ENCODE results near the gene DTD2.
"Not testable (repeated sequence)": the region's sequence is repeated elsewhere in the genome, so short reads cannot be mapped to it uniquely, and the experiment has no call there.

Gene DTD2

DNA sequence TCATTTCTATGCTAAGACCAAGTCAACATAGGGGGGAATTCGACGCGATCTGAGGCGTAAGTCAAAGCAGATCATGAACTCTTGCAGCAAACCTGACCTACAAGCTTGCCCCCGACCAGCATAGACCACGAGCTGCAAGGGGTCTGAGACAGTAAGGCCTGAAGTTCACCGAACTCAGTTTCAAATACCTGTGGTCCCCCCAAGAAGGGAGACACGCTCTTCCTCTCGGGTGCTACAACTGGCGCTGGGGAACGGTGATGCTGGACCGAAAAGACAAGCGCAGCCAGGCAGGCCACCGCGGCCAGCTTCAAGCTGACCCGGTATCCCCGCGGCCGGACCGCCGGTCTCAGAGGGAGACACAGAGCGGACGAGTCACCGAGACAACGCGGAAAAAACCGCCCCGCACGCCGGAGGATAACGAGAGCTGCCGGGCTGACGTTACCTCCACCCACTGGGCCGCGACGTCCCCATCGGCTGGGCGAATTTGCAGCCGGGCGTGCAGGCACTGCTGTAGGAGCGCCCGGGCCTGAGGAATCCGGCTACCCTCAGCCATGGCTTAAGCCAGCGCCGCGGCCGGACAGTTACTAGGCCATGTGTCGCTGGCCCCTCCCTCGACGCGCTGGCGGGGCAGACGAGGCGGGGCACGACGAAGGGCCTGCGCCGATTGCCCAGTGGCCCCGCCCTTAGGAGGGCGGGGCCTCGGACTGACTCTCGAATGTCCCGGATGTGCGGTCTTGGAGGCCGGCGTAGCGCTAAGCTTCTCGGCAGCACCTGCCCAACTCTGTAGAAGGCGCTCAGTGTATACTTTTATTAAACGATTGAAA lies at the start of gene DTD2:
TSS of gene DTD2 (minus strand) at position 666 of the 824 bp plus-strand sequence. CDS start at position 553, 113 bp downstream.
- DNase-seq = peak; percentile 97

DNA sequence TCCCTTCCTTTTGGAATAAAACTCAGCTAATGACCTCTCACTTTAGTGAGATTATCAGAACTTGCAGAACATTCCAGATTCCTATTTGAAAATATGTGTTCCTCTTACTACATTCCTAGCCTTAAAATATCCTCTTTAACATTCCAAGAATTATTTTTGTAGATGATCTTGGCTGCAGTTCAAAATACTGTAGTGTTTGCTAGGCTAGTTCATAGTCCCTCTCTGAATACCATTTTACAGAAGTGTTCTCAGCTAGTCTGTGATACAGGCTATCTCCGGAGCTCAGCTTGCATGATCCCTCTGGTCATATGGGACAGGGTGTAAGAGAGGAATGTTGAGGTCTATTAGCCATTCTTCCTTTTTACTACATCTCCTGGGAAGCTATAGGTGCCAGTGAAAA lies 48.1 kb upstream of the DTD2 start:
- no peak for DNase-seq

DNA sequence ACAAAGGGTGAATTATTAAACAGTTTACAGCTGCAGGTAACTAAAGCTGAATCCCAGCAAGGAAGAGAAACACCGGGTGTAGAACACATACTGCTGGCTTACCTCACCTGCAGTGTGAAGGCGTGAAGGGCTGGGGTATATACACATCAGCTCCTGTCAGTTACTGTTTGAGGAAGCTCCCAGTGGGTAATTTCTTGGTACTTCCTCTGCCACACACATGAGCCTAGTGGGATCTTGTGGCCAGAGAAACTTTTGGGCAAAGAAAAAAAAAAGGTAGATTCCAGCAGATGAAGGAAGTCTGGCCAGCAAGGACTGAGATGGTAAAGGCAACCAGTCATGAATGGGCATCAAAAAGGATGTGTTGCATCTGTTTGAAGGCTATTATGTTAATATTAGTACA lies 44.6 kb upstream of the DTD2 start:
- no peak for DNase-seq

DNA sequence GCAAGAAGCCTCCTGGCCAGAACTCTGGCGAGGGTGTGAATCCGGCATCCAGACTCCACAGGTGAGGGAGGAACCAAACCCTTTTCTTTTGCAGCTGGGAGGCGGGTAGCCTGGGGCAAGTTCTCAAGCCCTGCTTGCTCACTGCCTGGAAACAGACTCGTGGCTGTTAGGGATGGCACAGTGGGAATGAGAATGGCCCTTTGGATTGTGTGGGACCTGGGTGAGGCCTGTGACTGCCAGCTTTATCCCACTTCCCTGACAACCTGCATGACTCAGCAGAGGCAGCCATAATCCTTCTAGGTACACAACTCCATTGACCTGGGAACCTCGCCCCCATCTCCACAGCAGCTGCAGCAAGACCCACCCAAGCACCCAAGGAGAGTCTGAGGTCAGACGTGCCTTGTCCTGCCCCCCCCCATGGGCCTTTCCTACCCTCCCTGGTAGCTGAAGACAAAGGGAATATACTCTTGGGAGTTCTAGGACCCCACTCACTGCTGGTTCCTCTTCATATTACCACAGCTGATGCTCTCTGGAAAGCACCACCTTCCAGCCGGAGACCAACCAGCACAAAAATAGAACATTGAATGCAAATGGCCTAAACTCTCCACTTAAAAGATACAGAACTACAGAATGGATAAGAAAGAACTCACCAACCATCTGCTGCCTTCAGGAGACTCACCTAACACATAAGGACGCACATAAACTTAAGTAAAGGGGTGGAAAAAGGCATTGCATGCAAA lies 35.6 kb upstream of the DTD2 start:
- DNase-seq = no peak

DNA sequence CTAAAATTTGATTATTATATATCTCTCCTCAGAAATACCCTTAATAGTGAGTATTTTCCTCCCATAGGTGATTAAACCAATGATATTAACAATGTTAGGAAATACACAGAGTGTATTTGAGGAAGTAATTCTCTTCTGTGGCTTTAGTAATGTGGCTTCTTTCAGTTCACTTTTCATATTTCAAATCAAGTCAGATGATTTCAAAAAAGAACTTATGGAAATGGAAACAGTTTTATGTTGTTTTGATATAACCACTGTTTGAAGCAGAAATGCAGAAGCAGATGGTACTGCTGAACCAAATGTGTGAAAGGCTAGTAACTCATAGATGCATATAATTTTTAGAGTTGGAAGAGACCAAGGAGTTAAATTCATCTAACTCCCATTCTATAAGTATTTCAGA lies 32.4 kb upstream of the DTD2 start:
- peak; percentile 78 for DNase-seq

DNA sequence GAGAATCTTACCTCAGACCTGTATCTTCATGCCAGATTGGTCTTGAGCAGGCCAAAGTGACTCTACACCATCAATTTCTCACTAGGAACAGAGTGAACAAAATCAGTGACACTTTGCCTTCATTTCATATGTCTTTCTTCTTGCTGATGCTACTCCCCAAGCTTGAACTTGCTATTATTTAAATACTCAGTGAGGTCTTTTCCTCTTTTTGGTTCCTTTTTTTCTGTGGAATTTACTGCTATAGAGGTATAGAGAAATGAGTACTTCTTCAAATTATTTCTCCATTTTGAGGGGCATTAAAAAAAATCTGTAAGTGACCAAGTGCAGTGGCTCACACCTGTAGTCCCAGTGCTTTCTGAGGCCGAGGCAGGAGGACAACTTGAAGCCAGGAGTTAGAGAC lies 30.6 kb upstream of the DTD2 start, which contains the start of gene GPR33:
TSS of gene GPR33 (minus strand) at position 154 of the 400 bp plus-strand sequence. CDS start 4,074 bp downstream, outside the sequence.
- DNase-seq = peak; percentile 53

DNA sequence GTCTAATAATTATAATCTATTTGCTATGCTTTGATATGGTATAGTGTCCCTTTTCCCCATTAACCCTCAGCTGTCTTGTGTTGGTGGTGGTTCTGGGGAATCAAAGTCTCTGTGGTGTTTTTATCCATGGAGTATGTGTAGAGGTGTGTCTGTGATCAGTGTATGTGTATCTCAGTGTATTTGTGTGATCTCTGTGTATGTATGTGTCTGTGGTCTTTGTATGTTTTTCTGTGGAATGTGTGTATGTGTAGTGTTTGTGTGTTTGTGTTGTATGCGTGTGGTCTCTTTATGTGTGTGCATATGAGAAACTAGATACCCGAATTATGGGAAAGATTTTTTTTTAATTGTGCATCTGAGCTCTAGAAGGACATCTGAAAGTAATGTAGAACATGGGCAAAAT lies 29.5 kb upstream of the DTD2 start:
- DNase-seq = no peak

DNA sequence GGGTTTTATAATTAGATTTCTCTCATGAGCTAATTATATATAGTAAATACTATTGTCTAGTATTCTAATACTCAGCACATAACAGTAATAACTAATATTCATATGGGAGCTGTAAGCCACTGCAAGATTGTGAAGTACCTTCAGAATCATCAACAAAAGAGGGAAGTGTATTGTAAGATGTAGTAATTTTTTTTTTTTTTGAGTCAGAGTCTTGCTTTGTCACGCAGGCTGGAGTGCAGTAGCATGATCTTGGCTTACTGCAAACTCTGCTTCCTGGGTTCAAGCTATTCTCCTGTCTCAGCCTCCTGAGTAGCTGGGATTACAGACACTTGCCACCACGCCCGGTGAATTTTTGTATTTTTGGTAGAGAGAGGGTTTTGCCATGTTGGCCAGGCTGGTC lies 27.4 kb upstream of the DTD2 start:
- peak; percentile 79 for DNase-seq

DNA sequence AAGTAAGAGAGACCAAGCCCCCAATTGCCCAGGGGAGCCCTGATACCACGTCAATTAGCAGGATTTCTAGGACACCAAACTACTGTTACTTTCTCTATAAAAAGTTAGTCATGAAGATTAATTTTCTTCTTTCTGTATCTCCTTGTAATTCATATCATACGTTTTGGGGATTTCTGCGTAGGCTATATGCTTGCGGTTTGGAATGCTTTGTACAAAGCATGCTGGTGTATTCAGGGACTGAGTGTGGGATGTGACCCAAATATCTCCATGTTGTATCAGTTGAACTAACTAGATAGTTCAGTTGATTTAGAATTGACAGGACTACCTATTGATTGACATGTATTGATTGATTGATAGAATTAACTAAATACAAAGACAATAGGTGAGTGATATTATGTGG lies 22.9 kb upstream of the DTD2 start:
- DNase-seq = no peak

DNA sequence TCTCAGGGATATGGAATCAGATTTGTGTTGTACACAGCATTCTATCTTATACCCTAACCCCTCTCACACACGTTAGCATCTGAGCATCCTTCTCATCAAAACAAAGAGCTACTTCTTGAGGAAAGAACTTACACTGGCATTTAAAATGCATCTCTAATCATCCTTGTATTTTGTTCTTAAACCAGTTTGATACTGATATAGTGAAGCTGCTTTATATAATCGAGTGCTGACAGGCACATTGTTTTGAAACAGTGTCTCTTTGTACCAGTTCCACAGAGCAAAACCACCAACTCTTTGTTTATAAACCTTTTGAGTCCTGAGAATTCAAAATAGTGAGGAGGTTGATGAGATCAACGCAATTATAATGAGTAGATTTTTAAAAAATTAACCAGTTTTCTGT lies 21.7 kb upstream of the DTD2 start:
- no peak for DNase-seq

DNA sequence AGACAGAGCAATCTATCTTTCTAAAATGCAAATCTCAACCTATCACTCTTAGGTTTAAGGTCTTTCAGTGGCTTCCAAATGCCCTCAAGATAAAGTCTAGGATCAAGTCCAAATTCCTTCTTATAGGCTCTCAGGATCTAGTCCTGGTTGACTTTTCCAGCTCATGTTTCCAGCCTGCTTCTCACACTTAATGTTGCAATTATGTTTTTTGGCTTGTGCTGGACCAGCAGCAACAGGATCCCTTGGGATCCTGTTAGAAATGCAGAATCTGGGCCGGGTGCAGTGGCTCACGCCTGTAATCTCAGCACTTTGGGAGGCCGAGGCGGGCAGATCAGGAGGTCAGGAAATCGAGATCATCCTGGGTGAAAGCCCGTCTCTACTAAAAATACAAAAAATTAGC lies 19.9 kb upstream of the DTD2 start:
- DNase-seq = no peak

DNA sequence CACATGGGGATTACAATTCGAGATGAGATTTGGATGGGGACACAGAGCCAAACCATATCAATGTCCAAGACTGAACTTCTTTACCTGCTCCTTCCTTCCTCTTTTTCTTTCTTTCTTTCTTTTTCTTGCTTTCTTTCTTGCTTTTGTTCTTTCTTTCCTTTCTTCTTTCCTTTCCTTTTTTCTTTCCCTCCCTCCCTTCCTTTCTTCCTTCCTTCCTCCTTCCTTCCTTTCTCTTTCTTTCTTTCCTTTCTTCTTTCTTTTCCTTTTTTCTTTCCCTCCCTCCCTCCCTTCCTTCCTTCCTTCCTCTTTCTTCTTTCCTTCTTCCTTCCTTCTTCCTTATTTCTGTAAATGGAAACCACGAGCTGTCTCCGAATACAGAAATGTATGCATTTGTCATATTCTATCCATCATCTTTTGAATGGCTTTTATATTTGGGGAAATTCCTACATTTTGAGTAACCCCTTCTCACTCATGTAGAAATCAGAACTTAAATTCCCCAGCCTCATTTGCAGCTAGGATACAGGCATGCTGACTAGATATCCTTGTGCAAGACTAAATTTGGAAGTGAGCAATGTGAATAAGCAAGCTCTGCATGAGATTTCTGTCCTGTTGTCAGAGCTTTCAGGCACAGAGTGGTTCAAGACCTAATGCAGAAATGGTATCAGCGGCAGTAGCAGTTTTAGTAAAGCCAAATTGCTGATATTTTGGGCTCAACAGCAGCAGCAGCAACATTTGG lies 19.0 kb upstream of the DTD2 start:
- DNase-seq = peak; percentile 83

DNA sequence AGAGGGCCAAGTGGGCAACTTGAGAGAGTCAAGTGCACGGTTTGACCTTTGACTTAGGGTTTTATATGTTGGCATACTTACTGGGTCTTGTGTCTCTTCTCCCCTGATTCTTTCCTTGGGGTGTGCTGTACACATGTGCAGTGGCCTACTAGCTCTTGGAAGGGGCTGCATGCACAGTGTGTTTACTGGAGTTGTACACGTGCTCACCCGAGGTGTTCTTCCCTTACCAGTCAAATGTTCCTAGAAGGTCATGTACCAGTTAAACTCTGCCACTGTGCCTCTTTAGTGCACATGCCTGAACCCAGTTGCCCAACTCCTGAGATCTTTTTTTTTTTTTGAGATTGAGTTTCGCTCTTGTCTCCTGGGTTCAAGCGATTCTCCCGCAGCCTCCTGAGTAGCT lies 9.2 kb upstream of the DTD2 start:
- DNase-seq = no peak

DNA sequence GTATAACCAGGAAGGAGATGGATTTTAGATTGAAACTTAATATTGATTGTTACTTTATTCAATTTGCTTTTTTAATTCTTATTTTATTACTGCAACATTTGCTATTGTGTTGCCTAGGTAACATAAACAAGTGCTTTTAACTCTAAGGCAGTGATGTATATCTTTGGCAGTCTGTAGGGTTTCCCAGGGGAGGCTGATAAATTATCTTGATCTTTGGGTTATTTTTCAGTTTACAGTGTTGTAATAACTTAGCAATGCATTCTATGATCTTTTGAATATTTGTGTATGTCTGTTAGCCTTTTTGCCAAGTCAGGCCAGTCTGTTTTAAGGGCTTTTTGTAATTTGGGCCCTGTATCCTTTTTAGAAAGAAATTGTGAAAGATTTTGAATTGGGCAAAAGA lies 7.8 kb upstream of the DTD2 start:
- DNase-seq = no peak

DNA sequence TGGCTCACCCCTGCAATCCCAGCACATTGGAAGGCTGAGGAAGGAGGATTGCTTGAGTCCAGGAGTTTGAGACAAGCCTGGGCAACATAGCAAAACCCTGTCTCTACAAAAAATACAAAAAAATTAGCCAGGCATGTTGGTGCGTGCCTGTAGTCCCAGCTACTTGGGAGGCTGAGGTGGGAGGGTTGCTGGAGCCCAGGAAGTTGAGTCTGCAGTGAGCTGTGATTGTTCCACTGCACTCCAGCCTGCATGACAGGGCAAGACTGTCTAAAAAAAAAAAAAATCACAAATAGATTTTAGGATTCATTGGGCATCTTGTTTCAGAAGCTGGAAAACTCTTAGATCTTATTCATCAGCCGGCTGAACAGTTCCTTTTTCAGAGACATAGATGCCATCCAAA lies 5.1 kb upstream of the DTD2 start:
- not testable (repeated sequence) for DNase-seq

DNA sequence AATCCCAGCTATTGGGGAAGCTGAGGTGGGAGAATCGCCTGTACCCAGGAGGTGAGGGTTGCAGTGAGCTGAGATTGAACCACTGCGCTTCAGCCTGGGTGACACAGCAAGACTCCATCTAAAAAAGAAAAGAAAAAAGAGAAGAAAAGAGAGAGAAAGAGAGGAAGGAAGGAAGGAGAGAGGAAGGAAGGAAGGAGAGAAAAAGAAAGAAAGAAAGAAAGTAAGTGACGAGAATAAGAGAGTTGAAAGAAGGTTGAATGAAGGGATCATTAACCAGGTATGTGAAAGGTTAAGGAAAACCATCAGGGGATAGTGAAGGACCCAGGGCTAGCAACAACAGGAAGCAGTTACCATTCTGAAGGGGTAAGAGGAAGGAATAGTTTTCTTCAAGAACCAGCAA lies 4.2 kb upstream of the DTD2 start:
- DNase-seq = no peak

DNA sequence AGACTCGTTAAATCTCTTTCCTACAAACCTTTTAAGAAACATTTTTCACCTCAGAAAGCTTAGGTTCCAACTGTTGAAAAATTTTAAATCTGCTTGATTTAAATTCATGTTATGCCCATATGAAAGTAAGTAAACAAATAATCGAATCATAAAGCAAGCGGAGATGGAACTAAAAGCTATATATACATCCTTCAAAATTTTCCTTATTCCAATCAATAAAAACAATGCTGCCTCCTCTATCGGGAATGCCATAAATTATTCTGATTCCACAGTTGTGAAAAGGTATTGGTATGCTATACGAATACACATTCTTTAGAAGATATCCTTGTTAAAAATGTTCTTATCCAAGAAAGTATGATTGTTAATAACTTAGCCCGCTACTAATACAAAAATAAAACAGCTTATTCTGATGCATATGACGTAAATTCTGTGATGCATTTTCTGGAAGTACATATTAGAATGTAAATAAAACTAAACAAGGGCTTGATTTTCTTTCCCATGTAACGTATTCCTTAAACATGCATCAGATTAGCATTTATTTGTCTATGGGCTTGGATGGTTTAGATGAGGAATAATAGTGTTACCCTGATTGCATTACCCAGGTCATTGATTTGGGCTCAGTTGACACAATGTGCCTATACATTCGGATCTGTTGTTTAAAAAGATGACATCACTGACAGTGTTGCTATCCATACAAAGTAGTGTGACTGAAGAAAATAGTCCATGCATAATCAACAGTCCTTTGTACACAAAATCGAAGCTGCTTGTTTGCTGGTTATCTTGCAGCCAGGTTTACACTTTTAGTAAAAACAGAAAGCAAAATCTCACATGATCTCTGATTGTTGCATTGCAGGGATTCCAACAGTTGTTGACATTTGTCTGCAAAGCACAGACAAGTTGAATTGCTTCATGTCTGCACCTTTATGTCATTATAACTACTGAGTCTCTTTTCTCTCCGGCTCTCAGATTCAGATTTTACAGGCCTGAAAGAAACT lies 656 bp upstream of the DTD2 start:
- DNase-seq = no peak

DNA sequence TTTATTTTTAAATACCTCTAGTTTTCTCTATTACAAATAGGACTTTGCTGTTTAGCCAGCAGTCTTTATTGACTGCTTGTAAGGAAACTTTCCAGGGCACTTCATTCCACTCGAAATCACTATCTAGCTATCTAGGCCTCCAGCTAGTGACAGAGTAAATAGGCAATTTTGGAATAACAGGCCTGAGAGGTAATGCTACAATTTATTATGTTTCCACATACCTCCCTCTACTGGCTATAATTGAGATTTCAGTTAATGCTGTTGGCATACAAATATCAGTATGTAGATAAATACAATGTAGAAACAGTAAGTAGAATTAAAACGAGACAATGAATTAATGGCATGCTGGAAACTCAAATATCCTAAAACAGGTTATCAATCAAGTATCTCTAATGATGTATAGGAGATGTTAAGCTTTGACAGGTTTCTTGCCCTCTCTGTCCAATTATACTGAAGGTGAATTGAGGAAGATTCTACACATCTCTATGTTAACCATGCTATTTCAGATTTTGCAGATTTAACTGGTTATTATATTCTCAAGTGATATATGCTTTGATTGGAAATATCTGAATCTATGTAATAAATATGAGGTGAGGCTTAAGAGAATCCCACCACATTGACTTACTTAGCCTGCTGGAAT lies 7.2 kb downstream of the DTD2 start:
- DNase-seq = peak; percentile 53

DNA sequence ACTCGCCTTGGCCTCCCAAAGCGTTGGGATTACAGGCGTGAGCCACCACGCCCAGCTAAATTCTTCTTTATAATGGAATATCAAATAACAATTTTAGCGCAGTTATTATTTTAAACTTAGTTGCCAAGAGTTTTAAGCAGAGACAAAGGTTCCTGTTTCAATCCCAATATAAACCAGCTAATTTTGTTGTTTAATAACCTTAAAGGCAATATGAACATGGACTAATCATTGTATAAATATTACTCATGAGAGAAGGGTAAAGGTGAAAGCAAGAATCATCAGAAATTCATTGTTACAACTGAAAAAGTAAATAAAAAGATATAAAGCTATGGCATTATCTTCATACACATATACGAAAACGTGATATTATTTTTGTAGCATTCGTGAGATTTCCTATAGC lies 8.2 kb downstream of the DTD2 start:
- DNase-seq = no peak

DNA sequence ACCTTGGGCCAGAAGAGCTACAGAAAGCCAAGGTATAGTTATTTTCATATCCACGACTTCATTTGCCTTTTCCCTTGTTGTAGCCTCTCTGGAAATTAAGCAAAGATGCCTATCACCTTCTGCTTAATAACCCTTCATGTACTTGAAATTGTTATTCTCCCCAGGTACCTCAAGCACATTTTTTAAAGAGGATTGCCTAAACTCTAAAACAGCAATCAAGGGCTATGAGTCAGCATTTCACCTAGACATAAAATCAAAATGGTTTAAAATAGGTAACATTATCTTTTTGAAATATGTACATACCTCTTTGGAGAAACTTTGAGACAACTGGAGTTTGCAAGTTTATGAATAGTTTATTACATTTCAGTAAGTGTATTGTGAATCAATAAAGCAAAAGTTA lies 11.6 kb downstream of the DTD2 start:
- no peak for DNase-seq

DNA sequence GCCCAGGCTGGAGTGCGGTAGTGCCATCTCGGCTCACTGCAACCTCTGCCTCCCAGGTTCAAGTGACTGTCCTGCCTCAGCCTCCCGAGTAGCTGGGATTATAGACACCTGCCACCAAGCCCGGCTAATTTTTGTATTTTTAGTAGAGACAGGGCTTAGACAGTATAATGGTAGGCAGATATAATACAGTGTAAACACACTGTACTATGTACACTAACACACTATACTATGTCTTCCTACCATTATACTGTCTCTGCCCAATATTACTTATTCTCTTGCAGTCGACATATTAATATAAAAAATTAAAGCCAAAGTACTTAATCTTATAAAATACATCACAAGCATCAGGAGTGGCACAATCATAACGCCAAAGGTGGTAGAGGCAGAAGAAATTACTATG lies 15.0 kb downstream of the DTD2 start:
- no peak for DNase-seq

Measured in suppressor macrophage treated with lipopolysaccharide for 4 hours (primary cell).